ENCODE data around the gene CTU1.

- TF ChIP-seq, protein P1, sequence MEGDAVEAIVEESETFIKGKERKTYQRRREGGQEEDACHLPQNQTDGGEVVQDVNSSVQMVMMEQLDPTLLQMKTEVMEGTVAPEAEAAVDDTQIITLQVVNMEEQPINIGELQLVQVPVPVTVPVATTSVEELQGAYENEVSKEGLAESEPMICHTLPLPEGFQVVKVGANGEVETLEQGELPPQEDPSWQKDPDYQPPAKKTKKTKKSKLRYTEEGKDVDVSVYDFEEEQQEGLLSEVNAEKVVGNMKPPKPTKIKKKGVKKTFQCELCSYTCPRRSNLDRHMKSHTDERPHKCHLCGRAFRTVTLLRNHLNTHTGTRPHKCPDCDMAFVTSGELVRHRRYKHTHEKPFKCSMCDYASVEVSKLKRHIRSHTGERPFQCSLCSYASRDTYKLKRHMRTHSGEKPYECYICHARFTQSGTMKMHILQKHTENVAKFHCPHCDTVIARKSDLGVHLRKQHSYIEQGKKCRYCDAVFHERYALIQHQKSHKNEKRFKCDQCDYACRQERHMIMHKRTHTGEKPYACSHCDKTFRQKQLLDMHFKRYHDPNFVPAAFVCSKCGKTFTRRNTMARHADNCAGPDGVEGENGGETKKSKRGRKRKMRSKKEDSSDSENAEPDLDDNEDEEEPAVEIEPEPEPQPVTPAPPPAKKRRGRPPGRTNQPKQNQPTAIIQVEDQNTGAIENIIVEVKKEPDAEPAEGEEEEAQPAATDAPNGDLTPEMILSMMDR (IDR thresholded peaks at IDR 0.05) = no peak
- no peak for TF ChIP-seq POLR2A (IDR thresholded peaks at IDR 0.05)
Measured at GRCh38 chr19:51103926-51104341, 4.3 kb downstream of the CTU1 start.

Data from body of pancreas (tissue), 4 donors.